ENCODE measurements around the gene RAB3C.

DNA sequence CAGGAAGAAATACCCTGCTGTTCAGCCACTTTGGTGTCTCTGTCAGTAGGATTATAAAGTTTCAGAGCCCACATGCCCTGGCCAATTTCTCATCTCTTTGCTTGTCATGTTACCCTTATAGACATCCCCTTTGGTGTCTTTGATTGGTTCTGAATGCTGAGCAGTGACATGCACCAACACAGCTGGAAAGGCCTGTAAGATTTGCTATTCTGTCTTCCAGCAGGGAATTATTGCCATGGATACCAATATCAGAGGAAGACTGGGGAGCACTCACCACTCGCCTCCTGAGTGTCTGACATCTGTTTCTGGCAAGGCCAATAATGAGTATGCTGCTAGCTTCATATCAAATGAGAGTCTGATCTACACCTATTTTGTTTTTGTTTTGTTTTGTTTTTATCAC lies 34.4 kb downstream of the RAB3C start:
- TF ChIP-seq, protein P1, sequence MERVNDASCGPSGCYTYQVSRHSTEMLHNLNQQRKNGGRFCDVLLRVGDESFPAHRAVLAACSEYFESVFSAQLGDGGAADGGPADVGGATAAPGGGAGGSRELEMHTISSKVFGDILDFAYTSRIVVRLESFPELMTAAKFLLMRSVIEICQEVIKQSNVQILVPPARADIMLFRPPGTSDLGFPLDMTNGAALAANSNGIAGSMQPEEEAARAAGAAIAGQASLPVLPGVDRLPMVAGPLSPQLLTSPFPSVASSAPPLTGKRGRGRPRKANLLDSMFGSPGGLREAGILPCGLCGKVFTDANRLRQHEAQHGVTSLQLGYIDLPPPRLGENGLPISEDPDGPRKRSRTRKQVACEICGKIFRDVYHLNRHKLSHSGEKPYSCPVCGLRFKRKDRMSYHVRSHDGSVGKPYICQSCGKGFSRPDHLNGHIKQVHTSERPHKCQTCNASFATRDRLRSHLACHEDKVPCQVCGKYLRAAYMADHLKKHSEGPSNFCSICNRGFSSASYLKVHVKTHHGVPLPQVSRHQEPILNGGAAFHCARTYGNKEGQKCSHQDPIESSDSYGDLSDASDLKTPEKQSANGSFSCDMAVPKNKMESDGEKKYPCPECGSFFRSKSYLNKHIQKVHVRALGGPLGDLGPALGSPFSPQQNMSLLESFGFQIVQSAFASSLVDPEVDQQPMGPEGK (CRISPR knock-in tag; IDR thresholded peaks at IDR 0.05; ENCODE audit: borderline replicate concordance), result no peak
- TF ChIP-seq ISL1 (CRISPR knock-in tag; IDR thresholded peaks at IDR 0.05) (no peak), GLIS3 (CRISPR knock-in tag; IDR thresholded peaks at IDR 0.05) (no peak), ZFP3 (CRISPR knock-in tag; IDR thresholded peaks at IDR 0.05) (no peak), ZNF565 (CRISPR knock-in tag; conservative IDR thresholded peaks at IDR 0.05; ENCODE audit: low read depth) (no peak), CSDC2 (CRISPR knock-in tag; IDR thresholded peaks at IDR 0.05) (no peak), PPARA (CRISPR knock-in tag; IDR thresholded peaks at IDR 0.05; ENCODE audit: borderline replicate concordance) (no peak), ZC3H10 (CRISPR knock-in tag; IDR thresholded peaks at IDR 0.05) (no peak), RARB (CRISPR knock-in tag; IDR thresholded peaks at IDR 0.05) (no peak), BACH2 (CRISPR knock-in tag; IDR thresholded peaks at IDR 0.05; ENCODE audit: borderline replicate concordance) (no peak), TCF4 (CRISPR knock-in tag; IDR thresholded peaks at IDR 0.05; ENCODE audit: borderline replicate concordance) (no peak), ZNF70 (CRISPR knock-in tag; IDR thresholded peaks at IDR 0.05) (no peak)
- TF ChIP-seq, protein P2, sequence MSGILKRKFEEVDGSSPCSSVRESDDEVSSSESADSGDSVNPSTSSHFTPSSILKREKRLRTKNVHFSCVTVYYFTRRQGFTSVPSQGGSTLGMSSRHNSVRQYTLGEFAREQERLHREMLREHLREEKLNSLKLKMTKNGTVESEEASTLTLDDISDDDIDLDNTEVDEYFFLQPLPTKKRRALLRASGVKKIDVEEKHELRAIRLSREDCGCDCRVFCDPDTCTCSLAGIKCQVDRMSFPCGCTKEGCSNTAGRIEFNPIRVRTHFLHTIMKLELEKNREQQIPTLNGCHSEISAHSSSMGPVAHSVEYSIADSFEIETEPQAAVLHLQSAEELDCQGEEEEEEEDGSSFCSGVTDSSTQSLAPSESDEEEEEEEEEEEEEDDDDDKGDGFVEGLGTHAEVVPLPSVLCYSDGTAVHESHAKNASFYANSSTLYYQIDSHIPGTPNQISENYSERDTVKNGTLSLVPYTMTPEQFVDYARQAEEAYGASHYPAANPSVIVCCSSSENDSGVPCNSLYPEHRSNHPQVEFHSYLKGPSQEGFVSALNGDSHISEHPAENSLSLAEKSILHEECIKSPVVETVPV (CRISPR knock-in tag; IDR thresholded peaks at IDR 0.05), result no peak

Data from SK-N-SH treated with all-trans-retinoic acid at 6 μM for 48 hours (cell line).